GM21390 (cell line): Measurements from ENCODE around the gene PKP1.

Source experiments
- ATAC-seq: cut with Tn5 transposase; IDR thresholded peaks from one replicate; pipeline ENCODE4 v1.9.1; 2021; ENCODE audit not compliant: unreplicated experiment

PKP1 gene

GRCh38 chr1:201281573-201281972 is 1.7 kb upstream of the PKP1 start:
- no peak for ATAC-seq

GRCh38 chr1:201282216-201282615 is 1.1 kb upstream of the PKP1 start:
- no peak for ATAC-seq

- ATAC-seq: no peak
These were observed 689 bp downstream of the PKP1 start for GRCh38 chr1:201283836-201284553.

- ATAC-seq: no peak
These were observed 1.3 kb downstream of the PKP1 start for GRCh38 chr1:201284636-201285035.

GRCh38 chr1:201285846-201286245 is 2.5 kb downstream of the PKP1 start:
- ATAC-seq: no peak

GRCh38 chr1:201286445-201286844 is 3.1 kb downstream of the PKP1 start:
- ATAC-seq: no peak

- no peak for ATAC-seq
These were observed 4.7 kb downstream of the PKP1 start for GRCh38 chr1:201288007-201288406.

GRCh38 chr1:201288765-201289164 is 5.5 kb downstream of the PKP1 start:
- no peak for ATAC-seq

- no peak for ATAC-seq
These were observed 7.2 kb downstream of the PKP1 start for GRCh38 chr1:201290551-201290950.

GRCh38 chr1:201291916-201292315 is 8.6 kb downstream of the PKP1 start:
- no peak for ATAC-seq

- ATAC-seq: no peak
These were observed 11.6 kb downstream of the PKP1 start for GRCh38 chr1:201294876-201295275.

- no peak for ATAC-seq
These were observed 12.0 kb downstream of the PKP1 start for GRCh38 chr1:201295346-201295745.

- no peak for ATAC-seq
These were observed 12.6 kb downstream of the PKP1 start for GRCh38 chr1:201295861-201296260.

- ATAC-seq: no peak
These were observed 13.0 kb downstream of the PKP1 start for GRCh38 chr1:201296352-201296751.

GRCh38 chr1:201298396-201299381 is 15.4 kb downstream of the PKP1 start:
- ATAC-seq: no peak

GRCh38 chr1:201299968-201300367 is 16.7 kb downstream of the PKP1 start:
- no peak for ATAC-seq

GRCh38 chr1:201300641-201301040 is 17.3 kb downstream of the PKP1 start:
- ATAC-seq: no peak

- no peak for ATAC-seq
These were observed 19.2 kb downstream of the PKP1 start for GRCh38 chr1:201302163-201303152.

- ATAC-seq: no peak
These were observed 20.8 kb downstream of the PKP1 start for GRCh38 chr1:201304126-201304525.

- ATAC-seq: no peak
These were observed 22.5 kb downstream of the PKP1 start for GRCh38 chr1:201305815-201306214.

GRCh38 chr1:201307231-201307630 is 23.9 kb downstream of the PKP1 start:
- no peak for ATAC-seq
